Measurements from ENCODE around the gene EXOSC9.

Gene EXOSC9

GRCh38 chr4:121824171-121824527, 23.0 kb downstream of the EXOSC9 start:
- DNase-seq (ENCODE audit: low spot score): no peak

- DNase-seq (ENCODE audit: low spot score): no peak
Observed at GRCh38 chr4:121824950-121825349, 23.8 kb downstream of the EXOSC9 start.

- DNase-seq (ENCODE audit: low spot score): no peak
Observed at GRCh38 chr4:121827853-121828252, 26.7 kb downstream of the EXOSC9 start.

GRCh38 chr4:121829511-121829910, 28.4 kb downstream of the EXOSC9 start:
- no peak for DNase-seq (ENCODE audit: low spot score)

GRCh38 chr4:121838136-121838535, 37.0 kb downstream of the EXOSC9 start:
- no peak for DNase-seq (ENCODE audit: low spot score)

GRCh38 chr4:121842862-121843261, 41.7 kb downstream of the EXOSC9 start:
- no peak for DNase-seq (ENCODE audit: low spot score)

- no peak for DNase-seq (ENCODE audit: low spot score)
Observed at GRCh38 chr4:121846662-121847061, 45.5 kb downstream of the EXOSC9 start.

- no peak for DNase-seq (ENCODE audit: low spot score)
Observed at GRCh38 chr4:121851354-121851753, 50.2 kb downstream of the EXOSC9 start.

GRCh38 chr4:121860121-121860520, 59.0 kb downstream of the EXOSC9 start:
- no peak for DNase-seq (ENCODE audit: low spot score)

- DNase-seq (ENCODE audit: low spot score): no peak
Observed at GRCh38 chr4:121861426-121861825, 60.3 kb downstream of the EXOSC9 start.

- DNase-seq (ENCODE audit: low spot score): no peak
Observed at GRCh38 chr4:121863799-121864198, 62.7 kb downstream of the EXOSC9 start.
